Muscle of arm (tissue), 12 donors: ENCODE results near the gene POLH. TPM values are rescaled to one million over a fixed set of nuclear protein-coding genes. Genes with fewer than 3 reads are reported as not detected.

Experiments used
- DNase-seq: peaks from one replicate; pipeline ENCODE4 v3.0.0-alpha.2; 2013
- polyA plus RNA-seq, 12 donors: library from polyadenylated mRNA; unstranded; fragments of 120-200 nt; gene quantifications; one replicate each; pipeline ENCODE4 v1.2.1, GENCODE V29; 2013; ENCODE audit not compliant: insufficient read length in 12 of 12

POLH gene
- polyA plus RNA-seq, 12 donors, result 4.0 to 16.1 (median 12.7) TPM; not detected in 1

DNA sequence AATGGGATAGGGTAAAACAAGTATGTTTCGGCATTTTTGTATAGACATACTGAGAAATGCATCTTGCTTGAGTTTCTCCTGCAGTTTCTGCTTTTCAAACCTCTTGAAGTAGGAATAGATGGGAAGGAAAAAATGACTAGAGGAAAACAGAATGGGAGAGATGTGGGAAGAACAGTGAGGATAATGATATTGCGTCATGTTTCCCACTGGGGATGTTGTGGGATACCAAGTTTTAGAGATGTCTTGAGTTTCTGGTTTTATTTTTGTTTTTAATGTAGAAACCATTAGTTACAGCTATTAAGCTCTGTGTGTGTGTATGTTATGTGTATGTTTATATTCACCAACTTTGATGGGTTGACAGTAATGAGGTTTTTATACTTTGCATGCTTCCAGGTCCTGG is 24.6 kb downstream of the POLH start:
- DNase-seq, result no peak

DNA sequence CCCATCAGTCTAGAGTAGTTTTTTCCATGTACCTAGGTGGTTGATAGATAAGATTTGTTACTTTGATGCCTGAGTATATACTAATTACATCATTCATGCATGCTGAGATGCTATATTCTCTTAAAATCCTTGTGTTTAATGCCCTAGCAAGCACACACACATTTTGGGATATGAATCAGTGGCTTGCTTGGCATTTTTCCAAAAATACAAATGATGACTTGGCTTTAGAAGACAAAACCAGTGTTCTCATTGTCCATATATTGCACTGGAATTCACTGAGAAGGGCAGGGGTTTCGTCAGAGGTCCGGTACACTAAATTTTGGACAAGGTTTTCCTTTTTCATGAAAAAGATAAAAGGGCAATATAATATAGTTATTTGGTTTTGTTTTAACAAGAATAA is 28.2 kb downstream of the POLH start:
- no peak for DNase-seq

DNA sequence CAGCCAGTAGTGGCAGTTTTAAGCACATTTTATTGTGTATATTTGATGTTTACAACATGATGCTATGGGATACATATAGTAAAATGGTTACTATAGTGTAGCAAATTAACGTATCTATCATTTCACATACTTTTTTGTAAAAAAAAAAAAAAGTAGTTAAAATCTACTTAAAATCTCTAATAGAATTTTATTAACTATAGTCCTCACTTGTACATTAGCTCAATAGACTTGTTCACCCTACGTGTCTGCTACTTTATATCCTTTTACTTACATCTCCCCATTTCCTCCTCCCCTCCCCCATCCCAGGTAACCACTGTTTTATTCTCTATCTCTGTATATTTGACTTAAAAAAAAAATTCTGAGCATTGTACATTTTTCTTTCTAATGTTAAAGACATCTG is 30.0 kb downstream of the POLH start:
- DNase-seq, result no peak

DNA sequence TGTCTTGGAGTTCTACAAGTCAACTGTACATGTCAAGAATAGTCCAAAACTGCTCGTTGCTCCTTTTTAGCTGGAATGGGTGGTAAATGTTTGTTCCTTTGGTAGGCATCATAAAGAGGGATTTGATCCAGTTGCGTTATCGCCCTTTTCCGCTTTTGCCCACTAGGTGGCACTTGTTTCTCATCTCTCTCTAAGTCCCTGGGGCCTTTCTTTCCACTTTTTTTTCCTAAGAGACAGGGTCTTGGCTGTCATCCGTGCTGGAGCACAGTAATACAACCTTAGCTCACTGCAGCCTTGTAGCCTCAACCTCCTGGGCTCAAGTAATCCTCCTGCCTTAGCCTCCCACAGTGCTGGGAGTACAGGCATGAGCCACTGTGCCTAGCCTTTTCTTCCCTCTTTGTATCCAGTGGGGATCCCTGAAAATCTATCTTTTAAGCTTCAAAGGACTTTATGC is 32.4 kb downstream of the POLH start:
- DNase-seq, result peak; percentile 68

DNA sequence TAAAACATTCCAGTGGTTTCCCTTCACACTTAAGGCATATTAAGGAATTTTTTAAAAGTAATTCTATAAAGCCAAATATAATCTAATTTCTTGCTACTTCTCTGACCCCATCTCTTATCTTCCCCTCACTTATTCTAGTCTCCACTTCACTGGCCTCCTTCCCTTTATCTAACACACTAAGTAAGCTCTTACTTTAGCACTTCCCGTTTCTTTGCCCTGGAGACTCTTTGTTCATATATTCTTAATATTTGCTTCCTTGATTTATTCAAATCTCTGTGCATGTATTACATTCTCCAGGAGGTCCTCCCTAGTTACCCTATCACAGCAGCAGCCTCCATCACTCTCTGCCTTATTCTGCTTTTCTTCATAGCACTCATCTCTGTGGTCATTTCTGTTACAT is 32.8 kb downstream of the POLH start:
- DNase-seq, result no peak

DNA sequence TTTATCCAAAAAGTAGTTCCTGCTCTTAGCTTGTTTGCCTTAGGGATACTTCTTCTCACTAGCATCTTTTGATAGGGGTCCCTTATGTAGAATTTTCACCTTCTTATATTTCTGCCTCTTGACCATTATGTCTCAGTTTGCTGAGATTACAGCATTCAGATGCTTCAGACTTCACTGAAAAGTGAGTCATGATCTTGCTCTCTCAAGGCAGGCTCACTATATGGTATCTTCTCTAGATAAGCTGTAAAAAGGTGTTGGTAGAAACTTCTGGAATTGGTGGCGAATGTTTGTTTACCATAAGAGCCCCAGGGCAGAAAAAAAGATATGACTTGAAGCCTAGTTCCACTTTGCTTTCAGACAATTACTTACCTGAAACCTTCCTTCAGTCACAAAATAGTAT is 33.4 kb downstream of the POLH start:
- DNase-seq, result no peak

DNA sequence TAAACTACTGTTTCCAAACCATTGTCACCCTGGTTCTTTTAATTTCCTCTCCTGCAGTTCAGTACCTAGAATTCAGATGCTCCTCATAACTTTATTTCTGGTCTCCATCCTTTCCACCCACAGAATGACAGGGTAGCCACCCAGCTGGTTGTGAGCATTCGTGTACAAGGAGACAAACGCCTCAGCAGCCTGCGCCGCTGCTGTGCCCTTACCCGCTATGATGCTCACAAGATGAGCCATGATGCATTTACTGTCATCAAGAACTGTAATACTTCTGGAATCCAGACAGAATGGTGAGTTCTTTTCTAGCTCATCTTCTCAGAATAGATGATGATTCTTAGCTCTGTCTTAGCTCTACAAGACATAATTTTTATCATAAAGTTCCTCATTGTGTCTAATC is 34.4 kb downstream of the POLH start:
- no peak for DNase-seq

DNA sequence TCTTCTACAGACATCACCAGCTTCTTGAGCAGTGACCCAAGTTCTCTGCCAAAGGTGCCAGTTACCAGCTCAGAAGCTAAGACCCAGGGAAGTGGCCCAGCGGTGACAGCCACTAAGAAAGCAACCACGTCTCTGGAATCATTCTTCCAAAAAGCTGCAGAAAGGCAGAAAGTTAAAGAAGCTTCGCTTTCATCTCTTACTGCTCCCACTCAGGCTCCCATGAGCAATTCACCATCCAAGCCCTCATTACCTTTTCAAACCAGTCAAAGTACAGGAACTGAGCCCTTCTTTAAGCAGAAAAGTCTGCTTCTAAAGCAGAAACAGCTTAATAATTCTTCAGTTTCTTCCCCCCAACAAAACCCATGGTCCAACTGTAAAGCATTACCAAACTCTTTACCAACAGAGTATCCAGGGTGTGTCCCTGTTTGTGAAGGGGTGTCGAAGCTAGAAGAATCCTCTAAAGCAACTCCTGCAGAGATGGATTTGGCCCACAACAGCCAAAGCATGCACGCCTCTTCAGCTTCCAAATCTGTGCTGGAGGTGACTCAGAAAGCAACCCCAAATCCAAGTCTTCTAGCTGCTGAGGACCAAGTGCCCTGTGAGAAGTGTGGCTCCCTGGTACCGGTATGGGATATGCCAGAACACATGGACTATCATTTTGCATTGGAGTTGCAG is 37.9 kb downstream of the POLH start:
- no peak for DNase-seq

DNA sequence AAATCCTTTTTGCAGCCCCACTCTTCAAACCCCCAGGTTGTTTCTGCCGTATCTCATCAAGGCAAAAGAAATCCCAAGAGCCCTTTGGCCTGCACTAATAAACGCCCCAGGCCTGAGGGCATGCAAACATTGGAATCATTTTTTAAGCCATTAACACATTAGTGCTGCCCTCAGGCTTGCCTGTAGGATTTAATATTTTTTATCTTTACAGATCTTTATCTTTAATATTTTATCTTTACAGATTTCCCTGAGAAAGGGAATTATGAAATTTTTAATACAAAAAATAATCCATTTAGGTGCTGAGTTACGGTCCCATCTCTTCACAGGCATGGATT is 38.4 kb downstream of the POLH start:
- DNase-seq, result no peak

DNA sequence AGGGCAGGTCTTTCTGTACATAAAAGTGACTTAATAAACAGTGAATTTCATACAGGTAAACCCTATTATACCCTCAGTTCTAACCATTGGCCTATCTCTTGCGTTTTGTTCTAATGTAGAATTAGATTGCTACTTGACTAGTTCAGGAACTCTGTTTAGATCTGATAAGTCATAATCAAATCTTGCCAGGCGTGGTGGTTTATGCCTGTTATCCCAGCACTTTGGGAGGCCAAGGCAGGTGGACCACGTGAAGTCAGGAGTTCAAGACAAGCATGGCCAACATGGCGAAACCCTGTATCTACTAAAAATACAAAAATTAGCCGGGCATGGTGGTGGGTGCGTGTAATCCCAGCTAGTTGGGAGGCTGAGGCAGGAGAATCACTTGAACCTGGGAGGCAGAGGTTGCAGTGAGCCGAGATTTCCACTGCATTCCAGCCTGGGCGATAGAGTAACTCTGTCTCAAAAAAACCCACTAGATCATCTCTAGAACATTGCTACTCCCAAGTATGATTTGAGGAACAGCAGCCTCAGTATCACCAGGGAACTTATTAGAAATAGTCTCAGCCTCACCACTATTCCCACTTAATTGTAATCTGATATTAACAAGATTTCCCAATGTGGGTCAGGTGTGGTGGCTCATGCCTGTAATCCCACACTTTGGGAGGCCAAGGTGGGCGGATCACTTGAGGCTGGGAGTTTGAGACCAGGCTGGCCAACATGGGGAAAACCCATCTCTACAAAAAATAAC is 40.9 kb downstream of the POLH start:
- no peak for DNase-seq

DNA sequence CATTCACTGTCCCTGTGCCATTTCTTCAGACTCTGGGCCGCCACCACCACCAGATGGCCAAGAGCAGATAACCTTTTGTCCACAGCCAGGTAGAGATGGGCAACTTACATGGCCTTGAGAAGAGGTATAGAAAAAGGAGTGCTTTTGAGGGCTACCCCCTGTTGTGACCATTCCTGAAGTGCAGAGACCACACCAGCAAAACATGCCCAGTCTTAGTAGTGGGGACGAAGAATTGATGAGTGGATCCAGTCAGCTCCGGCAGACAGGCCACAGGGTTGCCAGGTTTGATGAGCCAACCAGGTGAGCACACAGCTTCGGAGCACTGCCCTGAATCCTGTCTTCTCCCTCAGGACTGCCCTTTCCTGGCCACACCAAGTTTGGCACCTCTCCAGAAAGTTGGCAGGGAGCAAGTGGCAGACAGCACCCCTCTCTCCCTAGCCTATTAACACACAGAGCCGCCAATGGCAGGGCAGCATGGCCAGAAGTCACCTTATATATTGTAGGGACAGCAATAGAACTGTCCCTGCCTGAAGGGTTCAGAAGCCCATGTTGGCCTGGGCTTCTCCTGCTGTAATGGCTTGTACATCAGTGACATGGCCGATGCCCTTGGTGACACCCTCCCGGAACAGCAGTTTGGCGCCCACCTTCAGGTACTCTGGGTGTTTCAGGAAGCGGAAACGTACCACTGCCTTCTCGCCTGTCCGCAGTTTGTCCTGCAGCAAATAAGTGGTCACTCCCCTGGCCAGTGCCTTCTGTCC is 45.3 kb downstream of the POLH start:
- no peak for DNase-seq

DNA sequence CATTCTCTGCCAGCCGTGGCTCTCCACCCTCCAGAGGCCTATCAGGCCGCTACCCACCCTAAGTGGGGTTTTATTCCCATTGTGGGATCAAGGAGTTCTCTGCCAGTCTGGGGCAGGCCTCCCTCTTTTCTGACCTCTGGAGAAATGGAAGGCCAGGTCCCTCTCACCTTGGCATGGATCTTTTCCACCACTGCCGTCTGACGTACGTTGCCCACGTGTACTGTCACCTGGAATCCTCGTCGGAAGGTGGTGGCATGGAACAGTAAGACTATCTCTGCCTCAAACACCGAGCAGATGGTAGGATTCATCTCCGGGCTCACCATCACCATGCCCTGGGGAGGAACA is 45.8 kb downstream of the POLH start:
- no peak for DNase-seq

DNA sequence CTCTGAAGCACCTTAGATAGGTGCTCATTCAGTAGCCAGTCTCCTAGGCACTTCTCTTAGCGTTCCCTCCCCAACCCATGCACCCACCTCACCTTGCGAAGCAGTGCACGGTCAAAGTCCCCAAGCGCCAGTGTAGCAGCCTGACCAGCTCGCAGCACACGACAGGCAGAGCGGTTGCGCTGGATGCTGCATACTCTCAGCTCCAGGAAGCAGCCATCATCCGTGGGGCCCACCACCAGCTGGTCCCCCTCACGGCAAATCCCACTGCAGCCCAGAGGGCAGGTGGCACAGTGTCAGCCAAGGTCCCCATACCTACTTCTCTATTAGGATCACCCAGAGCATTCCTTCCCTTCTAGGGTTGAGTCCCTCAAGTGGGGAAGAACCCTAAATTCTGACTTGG is 46.6 kb downstream of the POLH start:
- no peak for DNase-seq

DNA sequence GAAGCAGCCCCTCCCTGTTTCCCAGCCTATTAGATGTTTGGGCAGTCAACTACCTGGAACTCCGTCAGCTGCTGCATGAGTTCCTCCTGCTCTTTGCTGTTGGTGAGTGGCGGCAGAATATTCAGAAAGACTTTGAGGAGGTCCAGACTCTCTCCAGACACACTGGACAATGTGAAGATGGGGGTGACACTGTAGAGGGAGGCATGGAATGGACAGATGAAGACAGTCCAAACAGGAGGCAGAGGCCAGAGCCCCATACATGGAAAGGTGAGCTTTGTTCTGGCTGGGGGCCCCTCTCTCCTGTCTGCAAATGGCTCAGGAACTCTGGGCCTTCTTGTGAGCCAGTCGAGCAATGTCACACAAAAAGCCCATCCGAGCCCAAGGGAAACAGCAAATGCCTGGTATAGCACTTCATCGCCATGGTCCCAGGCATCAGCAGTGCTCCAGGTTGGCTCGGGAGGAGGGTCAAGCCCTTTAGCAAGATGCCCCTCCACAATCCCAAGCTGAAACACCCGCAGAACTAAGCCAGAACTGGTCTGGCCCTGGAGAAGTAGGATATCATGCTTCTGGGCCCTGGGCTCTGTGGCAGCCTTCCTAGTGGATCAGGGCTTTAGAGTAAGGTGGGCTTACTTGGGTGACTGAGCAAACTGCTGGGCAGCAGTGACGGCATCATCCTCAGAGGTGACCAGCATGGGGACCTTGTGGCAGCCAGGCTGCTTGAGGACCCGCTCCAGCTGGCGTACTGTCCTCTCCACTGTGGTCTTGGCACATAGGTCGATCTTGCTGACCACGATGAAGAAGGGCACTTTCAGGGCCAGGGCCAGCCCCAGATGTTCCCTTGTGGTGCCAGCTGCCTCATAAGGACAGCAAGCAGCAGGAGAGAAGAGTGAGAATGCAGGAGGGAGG is 48.1 kb downstream of the POLH start:
- DNase-seq, result no peak

DNA sequence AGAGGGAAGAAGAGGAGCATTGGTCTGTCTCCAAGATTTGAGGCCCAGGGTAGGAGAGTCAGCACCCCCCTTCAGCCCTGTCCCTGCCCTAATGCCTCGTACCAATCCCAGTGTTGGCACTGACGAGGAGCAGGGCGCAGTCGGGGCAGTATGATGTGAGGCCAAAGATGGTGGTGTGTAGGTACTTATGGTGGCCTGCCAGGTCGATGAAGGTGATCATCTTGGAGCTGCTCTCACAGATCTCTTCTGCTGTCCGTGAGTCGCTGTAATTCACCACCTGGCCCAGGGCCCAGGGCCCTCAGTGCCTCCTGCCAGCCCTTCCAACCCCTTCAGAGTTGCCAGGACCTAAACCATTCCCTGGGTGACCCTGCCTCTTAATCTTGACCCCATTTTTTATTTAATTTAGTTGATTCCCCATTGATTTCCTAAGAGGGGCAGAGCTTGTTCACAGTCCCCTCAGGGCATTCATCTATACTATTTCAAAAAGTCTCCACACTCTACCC is 48.9 kb downstream of the POLH start:
- DNase-seq, result no peak

DNA sequence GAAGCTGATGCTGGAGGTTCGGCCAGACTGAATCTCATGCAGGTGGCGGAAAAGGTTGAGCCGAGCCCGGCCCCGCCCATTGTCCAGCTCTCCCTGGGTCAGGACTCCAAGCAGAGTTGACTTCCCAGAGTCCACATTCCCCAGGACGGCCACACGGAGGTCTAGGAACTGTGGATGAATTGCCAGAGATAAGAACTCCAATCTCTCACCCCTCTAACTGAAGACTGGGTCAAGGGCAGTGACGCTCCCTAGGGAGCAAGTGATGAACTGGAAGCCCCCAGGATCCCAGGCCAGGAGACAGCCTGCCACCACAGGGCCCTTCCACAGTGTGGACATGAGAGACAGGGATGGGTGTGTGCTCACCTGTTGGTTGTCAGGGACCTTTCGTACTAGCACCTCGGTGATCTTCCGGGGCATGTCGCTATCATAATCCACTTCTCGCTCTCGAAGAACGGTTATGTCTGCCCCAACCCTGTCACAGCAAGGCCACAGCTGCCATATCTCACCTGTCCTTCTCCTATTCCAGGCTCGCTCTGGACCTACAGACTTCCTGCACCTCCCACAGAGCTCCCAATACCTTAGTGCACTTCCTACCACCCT is 49.5 kb downstream of the POLH start:
- no peak for DNase-seq

DNA sequence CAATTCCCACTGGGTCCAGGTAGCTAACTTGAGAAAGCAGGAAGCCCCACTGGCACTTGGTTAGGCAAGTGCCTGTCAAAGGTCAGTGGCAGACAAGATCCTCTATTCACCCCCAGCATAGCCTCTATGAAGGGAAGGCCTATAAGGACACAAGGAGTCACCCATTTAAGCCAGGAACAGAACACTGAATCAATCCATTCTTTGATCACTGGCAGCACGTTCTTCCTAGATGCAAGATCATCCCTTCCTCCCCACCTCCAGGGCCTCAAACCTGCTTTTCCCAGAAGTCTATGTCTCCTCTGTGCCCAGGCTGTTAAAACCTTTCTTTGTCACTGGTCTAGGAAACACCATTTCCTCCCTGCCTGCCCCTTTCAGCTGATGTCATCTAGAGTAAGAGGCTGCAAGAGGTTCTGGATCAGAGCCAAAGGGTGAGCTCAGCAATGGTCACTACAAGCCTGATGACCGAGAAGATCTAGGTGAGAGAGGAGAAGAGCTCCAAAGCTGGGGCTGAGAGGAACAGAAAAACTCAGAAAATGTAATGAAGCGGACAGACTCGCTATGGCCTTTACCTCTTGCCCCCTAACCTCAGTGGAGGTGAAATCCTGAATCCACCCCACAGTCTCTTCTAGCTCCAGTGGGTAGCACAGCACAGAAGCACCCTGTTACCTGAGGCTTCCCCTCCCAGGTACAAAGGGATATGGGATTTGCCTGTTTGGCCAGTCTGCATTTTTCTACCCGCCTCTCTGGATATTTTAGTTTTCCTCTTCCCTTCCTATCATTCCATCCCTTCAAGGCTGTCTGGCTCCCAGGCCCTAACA is 51.2 kb downstream of the POLH start:
- DNase-seq, result peak; percentile 72

DNA sequence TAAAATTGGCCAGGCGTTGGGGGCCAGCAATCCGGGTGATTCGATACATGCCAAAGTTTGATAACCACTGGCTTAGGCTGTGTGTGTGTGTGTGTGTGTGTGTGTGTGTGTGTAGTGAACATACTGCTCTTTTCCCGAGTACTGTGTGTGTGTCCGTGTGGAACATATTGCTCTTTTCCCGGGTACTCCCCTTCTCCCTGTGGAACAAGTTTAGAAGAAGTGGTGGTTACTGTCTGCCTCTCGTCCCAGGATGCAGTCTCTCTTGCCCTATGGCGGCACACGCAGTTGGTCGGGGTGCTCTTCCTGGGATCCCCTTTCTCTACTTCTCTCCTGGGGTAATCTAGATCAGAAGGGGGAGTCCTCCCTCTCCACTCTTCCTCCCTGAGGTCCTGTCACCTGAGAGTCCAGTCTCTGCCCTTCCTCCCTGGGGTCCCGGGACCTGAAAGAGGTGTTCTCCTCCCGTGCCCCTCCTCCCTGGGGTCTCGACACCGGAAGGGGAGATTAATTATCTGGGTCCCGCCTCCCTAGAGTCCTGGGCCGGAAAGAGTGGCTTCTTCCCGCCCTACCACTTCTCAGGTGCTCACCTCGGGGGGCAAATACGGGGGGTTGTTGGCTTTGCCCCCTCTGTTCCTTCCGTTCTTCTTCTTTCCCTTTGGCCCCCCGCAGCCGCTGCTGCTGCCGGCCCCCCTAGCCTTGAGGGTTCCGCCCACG is 52.6 kb downstream of the POLH start:
- peak; percentile 44 for DNase-seq

DNA sequence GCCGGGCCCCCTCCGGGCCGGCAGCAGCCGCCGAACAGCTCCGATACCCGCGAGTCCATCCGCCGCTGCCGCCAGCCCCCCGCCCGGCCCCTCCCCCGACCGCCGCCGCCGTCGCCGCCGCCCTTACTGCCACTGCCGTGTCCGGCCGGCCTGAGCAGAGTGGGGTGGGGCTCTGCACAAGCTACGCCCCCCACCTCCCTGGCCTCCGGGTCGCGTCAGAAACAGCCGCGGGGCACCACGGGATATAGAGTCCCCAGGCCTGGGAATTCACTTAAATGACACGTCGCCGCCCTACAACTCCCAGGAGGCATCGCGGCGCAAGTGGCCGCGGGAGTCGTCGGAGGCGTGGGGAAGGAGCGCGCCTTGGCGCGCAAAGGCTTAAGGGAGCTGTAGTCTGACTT is 53.1 kb downstream of the POLH start, which contains the start of gene GTPBP2:
TSS of gene GTPBP2 (minus strand) at position 161 of the 401 bp plus-strand sequence. CDS start at position 59, 102 bp downstream.
- peak; percentile 99 for DNase-seq
